Activated CD8-positive, alpha-beta T cell treated with anti-CD3 and anti-CD28 coated beads, Interleukin-2, amount 10 ng/mL, durations not matched to agents 7 days and 5 days (primary cell): Measurements from ENCODE around the gene ATP5F1B. TPM values are rescaled to one million over a fixed set of nuclear protein-coding genes. Genes with fewer than 3 reads are reported as not detected.

ENCODE experiments used
- ATAC-seq: fragments of 150-1000 bp; cut with Tn5 transposase; one replicate; pipeline ENCODE4 v1.10.0; 2021; ENCODE audit warnings: moderate library complexity
- CTCF ChIA-PET: fragments of 350-600 bp; sonication (Branson Sonifier 250); formaldehyde crosslinking; loops from one replicate; lab custom pipeline; 2021; ENCODE audit warnings: antibody characterized with exemption; lab: Charles Lee
- POLR2A ChIA-PET: fragments of 350-600 bp; sonication (Branson Sonifier 250); formaldehyde crosslinking; loops from one replicate; lab custom pipeline; 2021; ENCODE audit warnings: antibody characterized with exemption; lab: Charles Lee
- DNase-seq: peaks from one replicate; pipeline ENCODE4 v3.0.0-alpha.2; 2020
- H3K27ac Mint-ChIP-seq: one replicate; pipeline ENCODE4 v1.8.0; 2021; ENCODE audit warnings: mild to moderate bottlenecking, mixed read lengths
- H3K27me3 Mint-ChIP-seq: one replicate; pipeline ENCODE4 v1.8.0; 2021; ENCODE audit warnings: low read depth, mixed read lengths
- H3K36me3 Mint-ChIP-seq: one replicate; pipeline ENCODE4 v1.8.0; 2021; ENCODE audit warnings: low read depth, mixed read lengths
- H3K4me1 Mint-ChIP-seq: one replicate; pipeline ENCODE4 v1.8.0; 2021; ENCODE audit warnings: low read depth, mixed read lengths
- H3K4me3 Mint-ChIP-seq: one replicate; pipeline ENCODE4 v1.8.0; 2021; ENCODE audit warnings: mild to moderate bottlenecking, mixed read lengths
- H3K9me3 Mint-ChIP-seq: one replicate; pipeline ENCODE4 v1.8.0; 2022; ENCODE audit warnings: mixed read lengths; ENCODE audit not compliant: insufficient read depth
- total RNA-seq, 2 experiments: library from RNA; stranded (reverse); gene quantifications; one replicate each; pipeline ENCODE4 v1.2.3, GENCODE V29; 2021

Gene ATP5F1B
- 100 to 1,000 TPM; 669 to 680 TPM for total RNA-seq

GRCh38 chr12:56645717-56646446 lies at the start of gene ATP5F1B:
TSS of gene ATP5F1B (minus strand) at chr12:56645984. CDS start at chr12:56645963, 21 bp downstream.
- ChIA-PET POLR2A (interaction anchor here (0.7 to 2.6 kb wide), 11 partner anchors 9 to 166 kb away, joined by 3 to 49 read pairs (median 5); partner anchors contain the start of genes BAZ2A, NACA and PTGES3), CTCF (interaction anchor here (1.2 to 2.8 kb wide), 4 partner anchors 11 to 813 kb away, joined by 3 to 50 read pairs (median 4); no protein-coding TSS in a partner anchor)
- H3K36me3 Mint-ChIP-seq: peaks cover 43% of the 10 kb centered on the region
- ATAC-seq (peak; percentile 99), DNase-seq (peak; percentile 97)
- H3K27me3 Mint-ChIP-seq: no peaks in the 10 kb centered on the region
- H3K27ac Mint-ChIP-seq: peak within 1 kb of the TSS; percentile 99
- H3K4me1 Mint-ChIP-seq: peaks cover 36% of the 10 kb centered on the region
- H3K9me3 Mint-ChIP-seq: no peaks in the 10 kb centered on the region
- peak within 1 kb of the TSS; percentile 98 for H3K4me3 Mint-ChIP-seq

- DNase-seq: no peak
- Mint-ChIP-seq H3K27ac (no peak overlapping the region), H3K4me1 (peaks cover 9% of the 10 kb centered on the region), H3K27me3 (peaks cover 2% of the 10 kb centered on the region), H3K36me3 (no peaks in the 10 kb centered on the region), H3K4me3 (no peak overlapping the region), H3K9me3 (no peaks in the 10 kb centered on the region)
- POLR2A ChIA-PET: interaction anchor here (0.6 kb wide), 1 partner anchor 33 kb away, joined by 3 read pairs; no protein-coding TSS in a partner anchor
- ATAC-seq: no peak
- CTCF ChIA-PET: no interaction called here
These were observed 48.4 kb upstream of the ATP5F1B start for GRCh38 chr12:56694161-56694560.

- POLR2A ChIA-PET: interaction anchor here (0.7 to 8.2 kb wide), 17 partner anchors 9 to 423 kb away, joined by 3 to 119 read pairs (median 5); partner anchors contain the start of genes ATP5F1B, BAZ2A, NACA and NEMP1
These were observed 43.0 kb upstream of the ATP5F1B start for GRCh38 chr12:56688846-56689109.

GRCh38 chr12:56688129-56688845 lies 42.5 kb upstream of the ATP5F1B start, which contains the start of gene PTGES3:
TSS of gene PTGES3 (minus strand) at chr12:56688284. CDS start at chr12:56687999, 285 bp downstream.
- peak; percentile 76 for ATAC-seq

More at GRCh38 chr12:56688846-56689109, 43.0 kb upstream of the ATP5F1B start:
- Mint-ChIP-seq H3K27ac (peak overlapping the region; percentile 99), H3K4me1 (peaks cover 17% of the 10 kb centered on the region), H3K27me3 (no peaks in the 10 kb centered on the region), H3K4me3 (peak overlapping the region; percentile 99), H3K9me3 (no peaks in the 10 kb centered on the region), H3K36me3 (peaks cover 35% of the 10 kb centered on the region)
- CTCF ChIA-PET: interaction anchor here (1.0 to 3.3 kb wide), 10 partner anchors 10 to 423 kb away, joined by 3 to 19 read pairs (median 5); partner anchors contain the start of genes NACA and STAT6
- ATAC-seq (no peak), DNase-seq (no peak)

GRCh38 chr12:56687223-56688128 lies 41.7 kb upstream of the ATP5F1B start:
- ChIA-PET POLR2A (interaction anchor here (0.6 to 8.2 kb wide), 20 partner anchors 11 to 423 kb away, joined by 3 to 119 read pairs (median 6); partner anchors contain the start of genes ATP5F1B, BAZ2A, IL23A and NACA), CTCF (interaction anchor here (1.3 to 3.3 kb wide), 4 partner anchors 26 to 424 kb away, joined by 3 to 19 read pairs (median 9); partner anchors contain the start of gene STAT6)
- peak; percentile 48 for ATAC-seq
- H3K27ac Mint-ChIP-seq: peak overlapping the region; percentile 99
- H3K4me1 Mint-ChIP-seq: peaks cover 21% of the 10 kb centered on the region
- H3K27me3 Mint-ChIP-seq: no peaks in the 10 kb centered on the region
- peaks cover 43% of the 10 kb centered on the region for H3K36me3 Mint-ChIP-seq
- peak overlapping the region; percentile 99 for H3K4me3 Mint-ChIP-seq
- DNase-seq: peak; percentile 57
- H3K9me3 Mint-ChIP-seq: no peaks in the 10 kb centered on the region

More at GRCh38 chr12:56688129-56688845, 42.5 kb upstream of the ATP5F1B start, which contains the start of gene PTGES3:
- ChIA-PET CTCF (interaction anchor here (1.0 to 3.3 kb wide), 9 partner anchors 25 to 423 kb away, joined by 3 to 19 read pairs (median 5); partner anchors contain the start of genes NACA and STAT6), POLR2A (interaction anchor here (0.6 to 8.2 kb wide), 23 partner anchors 9 to 423 kb away, joined by 3 to 119 read pairs (median 4); partner anchors contain the start of genes ATP5F1B, BAZ2A, IL23A and NACA)
- DNase-seq: peak; percentile 99
- Mint-ChIP-seq H3K4me3 (peak within 1 kb of the TSS; percentile 99), H3K4me1 (peaks cover 17% of the 10 kb centered on the region), H3K9me3 (no peaks in the 10 kb centered on the region), H3K27me3 (no peaks in the 10 kb centered on the region), H3K36me3 (peaks cover 36% of the 10 kb centered on the region), H3K27ac (peak within 1 kb of the TSS; percentile 99)

GRCh38 chr12:56684745-56685359 lies 39.1 kb upstream of the ATP5F1B start:
- peaks cover 36% of the 10 kb centered on the region for H3K4me1 Mint-ChIP-seq
- H3K27ac Mint-ChIP-seq: peak overlapping the region; percentile 99
- no peaks in the 10 kb centered on the region for H3K9me3 Mint-ChIP-seq
- peak overlapping the region; percentile 99 for H3K4me3 Mint-ChIP-seq
- no peak for ATAC-seq
- H3K27me3 Mint-ChIP-seq: no peaks in the 10 kb centered on the region
- no peak for DNase-seq
- H3K36me3 Mint-ChIP-seq: peaks cover 56% of the 10 kb centered on the region
- ChIA-PET CTCF (interaction anchor here (1.0 to 3.2 kb wide), 7 partner anchors 14 to 104 kb away, joined by 3 to 33 read pairs (median 6); partner anchors contain the start of gene NACA), POLR2A (interaction anchor here (0.6 to 8.2 kb wide), 10 partner anchors 33 to 755 kb away, joined by 3 to 119 read pairs (median 6); partner anchors contain the start of genes ATP5F1B, NACA and PRIM1)

GRCh38 chr12:56682323-56682722 lies 36.5 kb upstream of the ATP5F1B start:
- H3K27me3 Mint-ChIP-seq: no peaks in the 10 kb centered on the region
- CTCF ChIA-PET: interaction anchor here (1.9 kb wide), 1 partner anchor 46 kb away, joined by 9 read pairs; no protein-coding TSS in a partner anchor
- H3K4me1 Mint-ChIP-seq: peaks cover 54% of the 10 kb centered on the region
- peak overlapping the region; percentile 66 for H3K27ac Mint-ChIP-seq
- H3K4me3 Mint-ChIP-seq: peak overlapping the region; percentile 19
- POLR2A ChIA-PET: interaction anchor here (1.4 kb wide), 1 partner anchor 37 kb away, joined by 4 read pairs; no protein-coding TSS in a partner anchor
- no peak for DNase-seq
- no peaks in the 10 kb centered on the region for H3K9me3 Mint-ChIP-seq
- peaks cover 65% of the 10 kb centered on the region for H3K36me3 Mint-ChIP-seq
- ATAC-seq: no peak

- Mint-ChIP-seq H3K27me3 (no peaks in the 10 kb centered on the region), H3K4me1 (peaks cover 70% of the 10 kb centered on the region), H3K27ac (no peak overlapping the region), H3K4me3 (no peak overlapping the region), H3K36me3 (peaks cover 52% of the 10 kb centered on the region), H3K9me3 (no peaks in the 10 kb centered on the region)
- ChIA-PET CTCF (no interaction called here), POLR2A (interaction anchor here (1.0 to 1.4 kb wide), 2 partner anchors 9 to 45 kb away, joined by 3 to 6 read pairs; partner anchors contain the start of gene NACA)
- DNase-seq: no peak
- no peak for ATAC-seq
These were observed 34.2 kb upstream of the ATP5F1B start for GRCh38 chr12:56679883-56680575.

GRCh38 chr12:56678852-56679251 lies 33.1 kb upstream of the ATP5F1B start:
- peaks cover 44% of the 10 kb centered on the region for H3K36me3 Mint-ChIP-seq

More at GRCh38 chr12:56678852-56679251, 33.1 kb upstream of the ATP5F1B start:
- Mint-ChIP-seq H3K9me3 (no peaks in the 10 kb centered on the region), H3K27ac (peak overlapping the region; percentile 66), H3K4me3 (no peak overlapping the region), H3K4me1 (peaks cover 62% of the 10 kb centered on the region), H3K27me3 (no peaks in the 10 kb centered on the region)
- no peak for ATAC-seq
- DNase-seq: no peak
- ChIA-PET POLR2A (interaction anchor here (1.0 to 1.4 kb wide), 2 partner anchors 10 to 46 kb away, joined by 3 to 6 read pairs; partner anchors contain the start of gene NACA), CTCF (interaction anchor here (2.3 kb wide), 1 partner anchor 45 kb away, joined by 8 read pairs; no protein-coding TSS in a partner anchor)
